HG03439 (cell line): ENCODE results near the gene LTA.
A peak's percentile ranks its signal among the peaks of the same experiment; 100 is the strongest.

Experiments used
- ATAC-seq: cut with Tn5 transposase; IDR thresholded peaks from one replicate; pipeline ENCODE4 v1.9.1; 2021; ENCODE audit warnings: mild to moderate bottlenecking, moderate library complexity; ENCODE audit not compliant: unreplicated experiment

LTA gene

GRCh38 chr6:31572041-31572911 lies at the start of gene LTA:
Gene LTA (plus strand): TSS chr6:31572289. CDS start chr6:31572743, 454 bp downstream.
- ATAC-seq: peak; percentile 34

GRCh38 chr6:31525553-31525931 lies 46.5 kb upstream of the LTA start:
- no peak for ATAC-seq

- ATAC-seq: no peak
Observed at GRCh38 chr6:31525932-31526591, 46.0 kb upstream of the LTA start.

- no peak for ATAC-seq
Observed at GRCh38 chr6:31528307-31528777, 43.7 kb upstream of the LTA start.

GRCh38 chr6:31528821-31529328 lies 43.2 kb upstream of the LTA start, which contains the start of gene MCCD1:
Gene MCCD1 (plus strand): TSS chr6:31528962. CDS start chr6:31529015, 53 bp downstream.
- no peak for ATAC-seq

GRCh38 chr6:31529329-31530150 lies 42.5 kb upstream of the LTA start:
- ATAC-seq: no peak

GRCh38 chr6:31530659-31531058 lies 41.4 kb upstream of the LTA start:
- no peak for ATAC-seq

- ATAC-seq: no peak
Observed at GRCh38 chr6:31531162-31531561, 40.9 kb upstream of the LTA start.

- ATAC-seq: no peak
Observed at GRCh38 chr6:31531771-31532643, 40.1 kb upstream of the LTA start.

GRCh38 chr6:31532644-31533454 lies 39.2 kb upstream of the LTA start:
- no peak for ATAC-seq

GRCh38 chr6:31533455-31533841 lies 38.6 kb upstream of the LTA start:
- ATAC-seq: no peak

GRCh38 chr6:31534011-31534410 lies 38.1 kb upstream of the LTA start:
- ATAC-seq: no peak

- ATAC-seq: no peak
Observed at GRCh38 chr6:31534521-31535040, 37.5 kb upstream of the LTA start.

- no peak for ATAC-seq
Observed at GRCh38 chr6:31535538-31536324, 36.4 kb upstream of the LTA start.

- ATAC-seq: no peak
Observed at GRCh38 chr6:31538805-31539400, 33.2 kb upstream of the LTA start.

GRCh38 chr6:31540640-31541039 lies 31.4 kb upstream of the LTA start:
- no peak for ATAC-seq

GRCh38 chr6:31541059-31541657 lies 30.9 kb upstream of the LTA start:
- ATAC-seq: no peak
